NCI-H82 (cell line): ENCODE results near the gene SUGCT.
"Not testable (repeated sequence)": the region's sequence is repeated elsewhere in the genome, so short reads cannot be mapped to it uniquely, and the experiment has no call there.

Source experiments
- DNase-seq: peaks from one replicate; lab custom pipeline; 2025; lab: John Stamatoyannopoulos, UW

Gene SUGCT

GRCh38 chr7:40263752-40264390, 129.1 kb downstream of the SUGCT start:
- DNase-seq: no peak

GRCh38 chr7:40267583-40267982, 132.8 kb downstream of the SUGCT start:
- no peak for DNase-seq

- not testable (repeated sequence) for DNase-seq
These were observed 134.0 kb downstream of the SUGCT start for GRCh38 chr7:40268810-40269209.

- DNase-seq: no peak
These were observed 141.3 kb downstream of the SUGCT start for GRCh38 chr7:40276061-40276460.

GRCh38 chr7:40279991-40280390, 145.2 kb downstream of the SUGCT start:
- no peak for DNase-seq

GRCh38 chr7:40282858-40283257, 148.1 kb downstream of the SUGCT start:
- no peak for DNase-seq

GRCh38 chr7:40283391-40283790, 148.6 kb downstream of the SUGCT start:
- DNase-seq: no peak

- DNase-seq: no peak
These were observed 154.0 kb downstream of the SUGCT start for GRCh38 chr7:40288827-40289226.

- DNase-seq: no peak
These were observed 163.0 kb downstream of the SUGCT start for GRCh38 chr7:40297741-40298311.

- DNase-seq: no peak
These were observed 163.6 kb downstream of the SUGCT start for GRCh38 chr7:40298421-40298820.

- DNase-seq: no peak
These were observed 164.3 kb downstream of the SUGCT start for GRCh38 chr7:40299097-40299496.

GRCh38 chr7:40300146-40300670, 165.4 kb downstream of the SUGCT start:
- no peak for DNase-seq

GRCh38 chr7:40301486-40302068, 166.8 kb downstream of the SUGCT start:
- no peak for DNase-seq

- no peak for DNase-seq
These were observed 169.2 kb downstream of the SUGCT start for GRCh38 chr7:40303996-40304395.

- DNase-seq: no peak
These were observed 170.4 kb downstream of the SUGCT start for GRCh38 chr7:40305229-40305628.

- DNase-seq: no peak
These were observed 171.2 kb downstream of the SUGCT start for GRCh38 chr7:40306025-40306424.

GRCh38 chr7:40306596-40306995, 171.8 kb downstream of the SUGCT start:
- DNase-seq: no peak

- no peak for DNase-seq
These were observed 175.5 kb downstream of the SUGCT start for GRCh38 chr7:40310258-40310657.

GRCh38 chr7:40311307-40311706, 176.5 kb downstream of the SUGCT start:
- DNase-seq: no peak

GRCh38 chr7:40315277-40315676, 180.5 kb downstream of the SUGCT start:
- DNase-seq: no peak

GRCh38 chr7:40316176-40316575, 181.4 kb downstream of the SUGCT start:
- DNase-seq: no peak

GRCh38 chr7:40324914-40325313, 190.1 kb downstream of the SUGCT start:
- DNase-seq: no peak

- no peak for DNase-seq
These were observed 192.3 kb downstream of the SUGCT start for GRCh38 chr7:40327113-40327512.

GRCh38 chr7:40327873-40328272, 193.1 kb downstream of the SUGCT start:
- no peak for DNase-seq
